PC-3 (cell line): ENCODE measurements around the gene NOL11. TPM values are rescaled to one million over a fixed set of nuclear protein-coding genes. Genes with fewer than 3 reads are reported as not detected.
A peak's percentile ranks its signal among the peaks of the same experiment; 100 is the strongest.

Experiments used
- ATAC-seq: fragments of 200-7000 bp; cut with Tn5 transposase; 2 replicates; pipeline ENCODE4 v1.9.1; 2020; ENCODE audit warnings: mild to moderate bottlenecking, moderate library complexity
- BruUV-seq: library from RNA; stranded (reverse); fragments of 400-500 nt; replicated peaks from 2 replicates; lab custom pipeline; 2021; lab: Mats Ljungman, UMichigan
- CTCF ChIA-PET: fragments of 300-600 bp; sonication (Branson Sonifier 250); formaldehyde crosslinking; loops from one replicate; lab custom pipeline; 2022; ENCODE audit warnings: antibody characterized with exemption; lab: Charles Lee
- POLR2A ChIA-PET: fragments of 300-600 bp; sonication (Branson Sonifier 250); formaldehyde crosslinking; loops from one replicate; lab custom pipeline; 2022; ENCODE audit warnings: antibody characterized with exemption; ENCODE audit not compliant: unreplicated experiment; lab: Charles Lee
- DNase-seq: peaks from one replicate; pipeline ENCODE4 v3.0.0-alpha.2; 2015
- H2AFZ ChIP-seq: fragments of 300-600 bp; sonication (generic); 2 replicates; pipeline ENCODE4 v1.6.0; 2016; ENCODE audit warnings: antibody characterized with exemption, low read length
- H3F3A ChIP-seq: fragments of 300-600 bp; sonication (generic); one replicate; pipeline ENCODE4 v1.6.0; 2017; ENCODE audit warnings: antibody characterized with exemption, low read length, control low read depth, mild to moderate bottlenecking; ENCODE audit not compliant: unreplicated experiment
- H3K27ac ChIP-seq: fragments of 300-600 bp; sonication (generic); 2 replicates; pipeline ENCODE4 v1.5.1; 2016; ENCODE audit warnings: mild to moderate bottlenecking, low read length
- H3K27me3 ChIP-seq: fragments of 300-600 bp; sonication (generic); 2 replicates; pipeline ENCODE4 v1.6.1; 2016; ENCODE audit warnings: low read length, mixed read lengths
- H3K36me3 ChIP-seq: fragments of 300-600 bp; sonication (generic); 2 replicates; pipeline ENCODE4 v1.6.1; 2016; ENCODE audit warnings: low read depth, mixed run types, low read length, mixed read lengths
- H3K4me1 ChIP-seq: fragments of 300-600 bp; sonication (generic); 2 replicates; pipeline ENCODE4 v1.5.1; 2016; ENCODE audit warnings: low read length; ENCODE audit not compliant: insufficient read depth
- H3K4me2 ChIP-seq: fragments of 300-600 bp; sonication (generic); 2 replicates; pipeline ENCODE4 v1.6.0; 2016; ENCODE audit warnings: low read length
- H3K4me3 ChIP-seq: fragments of 300-600 bp; sonication (generic); 2 replicates; pipeline ENCODE4 v1.5.1; 2016; ENCODE audit warnings: mild to moderate bottlenecking, low read length, mixed read lengths
- H3K79me2 ChIP-seq: fragments of 300-600 bp; sonication (generic); 2 replicates; pipeline ENCODE4 v1.6.1; 2017; ENCODE audit warnings: low read length, mixed read lengths
- H3K9ac ChIP-seq: fragments of 300-600 bp; sonication (generic); 2 replicates; pipeline ENCODE4 v1.6.0; 2016; ENCODE audit warnings: mild to moderate bottlenecking, low read length
- H3K9me2 ChIP-seq: fragments of 300-600 bp; sonication (generic); replicated peaks from 2 replicates; pipeline ENCODE4 v1.6.1; 2016; ENCODE audit warnings: mixed run types, low read length, mixed read lengths
- H3K9me3 ChIP-seq: fragments of 300-600 bp; sonication (generic); 2 replicates; pipeline ENCODE4 v1.6.1; 2016; ENCODE audit warnings: low read length, mixed read lengths
- H4K20me1 ChIP-seq: fragments of 300-600 bp; sonication (generic); 2 replicates; pipeline ENCODE4 v1.6.1; 2016; ENCODE audit warnings: low read length, mixed read lengths
- EZH2 ChIP-seq: fragments of 300-600 bp; sonication (generic); IDR thresholded peaks from one replicate; pipeline ENCODE4 v1.6.1; 2017; ENCODE audit warnings: antibody characterized with exemption, mild to moderate bottlenecking, low read length; ENCODE audit not compliant: unreplicated experiment
- EZH2phosphoT487 ChIP-seq: fragments of 300-600 bp; sonication (generic); IDR thresholded peaks from 2 replicates; pipeline ENCODE4 v1.6.1; 2018; ENCODE audit warnings: mild to moderate bottlenecking, antibody characterized with exemption, low read length, borderline replicate concordance
- intact Hi-C: fragments of 100-400 bp; cut with micrococcal nuclease; formaldehyde crosslinking; loops from 2 replicates; pipeline ENCODE4 v1.9.0; 2023
- total RNA-seq: library from RNA; depleted of rRNA; stranded (reverse); fragments of >200 nt; gene quantifications from 2 replicates; pipeline ENCODE4 v1.2.3, GENCODE V29; 2014
- TF ChIP-seq, protein P1 (sequence below): fragments of 300-600 bp; sonication (generic); conservative IDR thresholded peaks from 2 replicates; pipeline ENCODE4 v1.5.1; 2017; ENCODE audit warnings: antibody characterized with exemption, low read depth, mild to moderate bottlenecking, low read length

The NOL11 gene
- total RNA-seq, 1 experiment from 2014 or later, result 80.5 TPM

DNA sequence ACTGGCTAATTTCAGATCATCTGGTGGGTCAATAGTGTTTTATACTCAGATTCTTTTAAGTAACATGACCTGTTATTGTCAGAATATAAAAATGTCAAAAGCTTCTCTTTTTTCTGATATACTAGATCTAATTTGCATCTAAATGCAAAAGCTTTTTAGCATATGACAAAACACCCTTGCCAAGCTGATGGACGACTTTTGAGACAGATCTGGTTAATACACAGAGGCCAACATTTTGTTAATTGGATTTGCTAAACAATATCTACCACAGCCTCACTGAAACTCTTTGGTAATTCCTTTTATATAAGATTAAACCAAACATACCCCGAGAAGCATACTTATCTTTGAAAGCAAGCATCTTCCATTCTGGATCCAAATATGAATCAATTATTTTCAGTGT is 10.3 kb upstream of the NOL11 start:
- Histone ChIP-seq H3K9me3 (no peaks in the 10 kb centered on the region), H3K27me3 (no peaks in the 10 kb centered on the region), H2AFZ (peak overlapping the region; percentile 42; the same call in 1 of the 2 replicates), H3K4me3 (no peak overlapping the region), H3K27ac (no peak overlapping the region), H3F3A (no peaks in the 10 kb centered on the region), H3K9me2 (no peaks in the 10 kb centered on the region), H4K20me1 (no peaks in the 10 kb centered on the region), H3K4me1 (no peaks in the 10 kb centered on the region), H3K79me2 (no peaks in the 10 kb centered on the region), H3K36me3 (no peaks in the 10 kb centered on the region), H3K9ac (no peak overlapping the region), H3K4me2 (no peak overlapping the region)
- BruUV-seq, result no TSS peak
- TF ChIP-seq, protein P1, sequence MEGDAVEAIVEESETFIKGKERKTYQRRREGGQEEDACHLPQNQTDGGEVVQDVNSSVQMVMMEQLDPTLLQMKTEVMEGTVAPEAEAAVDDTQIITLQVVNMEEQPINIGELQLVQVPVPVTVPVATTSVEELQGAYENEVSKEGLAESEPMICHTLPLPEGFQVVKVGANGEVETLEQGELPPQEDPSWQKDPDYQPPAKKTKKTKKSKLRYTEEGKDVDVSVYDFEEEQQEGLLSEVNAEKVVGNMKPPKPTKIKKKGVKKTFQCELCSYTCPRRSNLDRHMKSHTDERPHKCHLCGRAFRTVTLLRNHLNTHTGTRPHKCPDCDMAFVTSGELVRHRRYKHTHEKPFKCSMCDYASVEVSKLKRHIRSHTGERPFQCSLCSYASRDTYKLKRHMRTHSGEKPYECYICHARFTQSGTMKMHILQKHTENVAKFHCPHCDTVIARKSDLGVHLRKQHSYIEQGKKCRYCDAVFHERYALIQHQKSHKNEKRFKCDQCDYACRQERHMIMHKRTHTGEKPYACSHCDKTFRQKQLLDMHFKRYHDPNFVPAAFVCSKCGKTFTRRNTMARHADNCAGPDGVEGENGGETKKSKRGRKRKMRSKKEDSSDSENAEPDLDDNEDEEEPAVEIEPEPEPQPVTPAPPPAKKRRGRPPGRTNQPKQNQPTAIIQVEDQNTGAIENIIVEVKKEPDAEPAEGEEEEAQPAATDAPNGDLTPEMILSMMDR, result no peak
- POLR2A ChIA-PET, result no interaction called here
- ATAC-seq (no peak), DNase-seq (no peak)
- intact Hi-C loops, result no loop called here
- CTCF ChIA-PET, result no interaction called here

DNA sequence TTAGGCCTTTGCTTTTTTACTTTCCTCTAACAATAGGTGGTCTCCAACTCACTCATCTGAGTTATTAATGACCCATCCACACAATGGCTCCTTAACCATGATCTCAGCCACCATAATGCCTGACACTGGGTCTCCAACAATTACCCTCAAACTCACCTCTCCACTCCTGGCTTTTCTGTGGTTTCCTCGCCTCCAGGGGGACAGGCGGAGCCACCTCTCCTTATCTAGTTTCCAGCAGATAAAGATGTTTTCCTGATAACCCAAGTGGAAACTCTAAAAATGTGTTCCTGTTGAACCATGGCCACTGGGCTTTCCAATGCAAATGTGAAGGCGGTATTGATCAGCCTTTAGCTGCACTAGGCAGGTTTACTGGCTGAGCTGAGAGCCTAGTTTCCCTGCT is 9.4 kb upstream of the NOL11 start:
- Histone ChIP-seq H3K9me2 (no peaks in the 10 kb centered on the region), H4K20me1 (no peaks in the 10 kb centered on the region), H3K4me1 (no peaks in the 10 kb centered on the region), H3K4me3 (no peak overlapping the region), H3K9ac (no peak overlapping the region), H3K27ac (no peak overlapping the region), H3K9me3 (no peaks in the 10 kb centered on the region), H3K27me3 (no peaks in the 10 kb centered on the region), H3F3A (no peaks in the 10 kb centered on the region), H3K79me2 (no peaks in the 10 kb centered on the region), H3K4me2 (no peak overlapping the region), H2AFZ (no peak overlapping the region), H3K36me3 (no peaks in the 10 kb centered on the region)
- POLR2A ChIA-PET, result interaction anchor here (0.6 kb wide), 1 partner anchor 332 kb away, joined by 4 read pairs; no protein-coding TSS in a partner anchor
- intact Hi-C loops, result no loop called here
- DNase-seq, result no peak
- BruUV-seq, result no TSS peak
- no peak for ATAC-seq
- TF ChIP-seq EZH2 (no peak), EZH2phosphoT487 (no peak)
- TF ChIP-seq, protein P1, result no peak
- CTCF ChIA-PET, result no interaction called here

DNA sequence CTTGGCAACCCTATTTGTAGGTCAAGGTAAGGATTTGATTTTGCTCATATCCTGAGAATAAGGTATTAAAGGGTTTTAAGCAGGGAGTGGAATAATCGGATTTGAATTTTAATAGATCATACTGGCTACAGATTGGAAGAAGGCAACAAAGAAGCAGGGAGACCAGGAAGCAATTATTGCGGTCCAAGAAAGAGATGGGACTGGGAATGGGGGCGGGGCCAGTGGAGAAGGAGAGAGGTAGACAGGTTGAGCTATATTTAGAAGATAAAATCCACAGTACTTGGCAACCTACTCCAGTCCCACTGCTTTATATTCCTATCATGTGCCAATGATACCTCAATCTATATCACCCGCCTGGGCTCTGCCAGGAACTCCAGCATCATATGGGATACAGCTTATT is 5.8 kb upstream of the NOL11 start:
- H3K9me3 ChIP-seq, result no peaks in the 10 kb centered on the region
- peaks cover 2% of the 10 kb centered on the region; the same call in 1 of the 2 replicates for H3K79me2 ChIP-seq
- no peak overlapping the region for H3K4me3 ChIP-seq
- ChIA-PET CTCF (interaction anchor here (0.6 kb wide), 1 partner anchor 975 kb away, joined by 5 read pairs; no protein-coding TSS in a partner anchor), POLR2A (no interaction called here)
- DNase-seq (no peak), ATAC-seq (no peak)
- no peaks in the 10 kb centered on the region for H3K9me2 ChIP-seq
- H3K27ac ChIP-seq, result no peak overlapping the region
- TF ChIP-seq, protein P1, result no peak
- TF ChIP-seq EZH2phosphoT487, result no peak
- TF ChIP-seq EZH2, result no peak
- no peak overlapping the region for H3K4me2 ChIP-seq
- H3F3A ChIP-seq, result no peaks in the 10 kb centered on the region
- intact Hi-C loops, result no loop called here
- no peaks in the 10 kb centered on the region for H4K20me1 ChIP-seq
- no peak overlapping the region for H2AFZ ChIP-seq
- no TSS peak for BruUV-seq
- H3K9ac ChIP-seq, result no peak overlapping the region
- no peaks in the 10 kb centered on the region for H3K36me3 ChIP-seq
- no peaks in the 10 kb centered on the region for H3K27me3 ChIP-seq
- H3K4me1 ChIP-seq, result peaks cover 4% of the 10 kb centered on the region; the same call in 1 of the 2 replicates
